Ascending aorta (tissue), 2 donors: ENCODE data around the gene SGPL1. TPM values are rescaled to one million over a fixed set of nuclear protein-coding genes. Genes with fewer than 3 reads are reported as not detected.
A peak's percentile ranks its signal among the peaks of the same experiment; 100 is the strongest.

Experiments
- DNase-seq, 2 donors: peaks; one replicate each; pipeline ENCODE4 v3.0.0-alpha.2; 2019; ENCODE audit warnings: low spot score in 2 of 2
- H3K27ac ChIP-seq, 2 donors: fragments of 200-600 bp; sonication (generic); one replicate each; pipeline ENCODE4 v1.5.1; 2016 to 2017; ENCODE audit warnings: mild to moderate bottlenecking in 1 of 2
- H3K27me3 ChIP-seq: fragments of 200-600 bp; sonication (generic); one replicate; pipeline ENCODE4 v1.5.1; 2017
- H3K36me3 ChIP-seq, 2 donors: fragments of 200-600 bp; sonication (generic); one replicate each; pipeline ENCODE4 v1.5.1; 2016
- H3K4me1 ChIP-seq, 2 donors: fragments of 200-600 bp; sonication (generic); one replicate each; pipeline ENCODE4 v1.5.1; 2016 to 2017; ENCODE audit warnings: mild to moderate bottlenecking in 1 of 2
- H3K4me3 ChIP-seq, 2 donors: fragments of 200-600 bp; sonication (generic); one replicate each; pipeline ENCODE4 v1.5.1; 2016 to 2017; ENCODE audit warnings: mild to moderate bottlenecking in 1 of 2
- H3K9me3 ChIP-seq, 2 donors: fragments of 200-600 bp; sonication (generic); one replicate each; pipeline ENCODE4 v1.5.1; 2016
- CTCF ChIP-seq, 3 experiments: fragments of 200-600 bp in 2 of 3; fragments of 450-650 bp in 1 of 3; sonication (generic) in 2 of 3; IDR thresholded peaks; one replicate each; pipeline ENCODE4 v1.5.1; 2016 to 2019; ENCODE audit warnings: antibody characterized with exemption in 3 of 3, mild to moderate bottlenecking in 1 of 3, moderate library complexity in 1 of 3
- intact Hi-C: fragments of 100-400 bp; cut with DNase I; formaldehyde crosslinking; loops from one replicate; pipeline ENCODE4 v1.15.1; 2023
- total RNA-seq: library from RNA; depleted of rRNA; stranded (reverse); fragments of >200 nt; gene quantifications from one replicate; pipeline ENCODE4 v1.1.0, GENCODE V29; 2016

The SGPL1 gene
- total RNA-seq, 1 donor from 2014 or later = 6.2 TPM

GRCh38 chr10:70885481-70885880, 69.7 kb downstream of the SGPL1 start:
- no peak overlapping the region for H3K4me3 ChIP-seq
- intact Hi-C loops = loop anchor here (5.0 to 10.0 kb wide), 2 partner anchors 423 to 661 kb away; no protein-coding TSS in a partner anchor
- peaks cover 0 to 3% of the 10 kb centered on the region in 2 donors for H3K4me1 ChIP-seq
- no peak for DNase-seq
- no peak for TF ChIP-seq CTCF (IDR thresholded peaks at IDR 0.05)
- H3K36me3 ChIP-seq = peaks cover 6 to 27% of the 10 kb centered on the region in 2 donors
- no peaks in the 10 kb centered on the region for H3K27me3 ChIP-seq
- H3K27ac ChIP-seq = no peak overlapping the region
- no peaks in the 10 kb centered on the region for H3K9me3 ChIP-seq

- no peak for TF ChIP-seq CTCF (IDR thresholded peaks at IDR 0.05)
- H3K27me3 ChIP-seq = no peaks in the 10 kb centered on the region
- intact Hi-C loops = loop anchor here (5.0 to 10.0 kb wide), 2 partner anchors 424 to 661 kb away; no protein-coding TSS in a partner anchor
- peaks cover 0 to 3% of the 10 kb centered on the region in 2 donors for H3K4me1 ChIP-seq
- no peak overlapping the region for H3K4me3 ChIP-seq
- peaks cover 6 to 27% of the 10 kb centered on the region in 2 donors for H3K36me3 ChIP-seq
- H3K27ac ChIP-seq = peak overlapping the region in 1 of 2 donors; percentile 92
- no peaks in the 10 kb centered on the region for H3K9me3 ChIP-seq
- DNase-seq = no peak
Observed at GRCh38 chr10:70885931-70886903, 70.5 kb downstream of the SGPL1 start.

GRCh38 chr10:70886921-70887665, 71.3 kb downstream of the SGPL1 start:
- Histone ChIP-seq H3K4me3 (peak overlapping the region; percentile 79 to 80), H3K9me3 (no peaks in the 10 kb centered on the region), H3K36me3 (peaks cover 6 to 27% of the 10 kb centered on the region in 2 donors), H3K27me3 (no peaks in the 10 kb centered on the region), H3K27ac (peak overlapping the region; percentile 92 to 96), H3K4me1 (peaks cover 0 to 3% of the 10 kb centered on the region in 2 donors)
- DNase-seq = no peak
- no peak for TF ChIP-seq CTCF (IDR thresholded peaks at IDR 0.05)
- intact Hi-C loops = loop anchor here (5.0 to 10.0 kb wide), 2 partner anchors 425 to 662 kb away; no protein-coding TSS in a partner anchor

GRCh38 chr10:70887804-70888800, 72.4 kb downstream of the SGPL1 start, which contains the start of gene PCBD1:
Gene PCBD1, minus strand, starts transcription at chr10:70888565. Its CDS starts 32 bp downstream, at chr10:70888533.
- Histone ChIP-seq H3K27me3 (no peaks in the 10 kb centered on the region), H3K4me1 (peaks cover 0 to 3% of the 10 kb centered on the region in 2 donors), H3K27ac (peak within 1 kb of the TSS; percentile 92 to 96), H3K4me3 (peak within 1 kb of the TSS; percentile 79 to 80), H3K36me3 (peaks cover 6 to 24% of the 10 kb centered on the region in 2 donors), H3K9me3 (no peaks in the 10 kb centered on the region)
- DNase-seq = peak; percentile 48 to 93
- intact Hi-C loops = loop anchor here (2.0 to 10.0 kb wide), 3 partner anchors 71 to 663 kb away; no protein-coding TSS in a partner anchor
- TF ChIP-seq CTCF (IDR thresholded peaks at IDR 0.05) = peak in 1 of 3 experiments; percentile 9
